Left lung (tissue), 10 donors: Measurements from ENCODE around the gene STK35. TPM values are rescaled to one million over a fixed set of nuclear protein-coding genes. Genes with fewer than 3 reads are reported as not detected.
A peak's percentile ranks its signal among the peaks of the same experiment; 100 is the strongest.

ENCODE experiments used
- ATAC-seq: fragments of 200-7000 bp; cut with Tn5 transposase; one replicate; pipeline ENCODE4 v1.9.1; 2020; ENCODE audit warnings: moderate library complexity
- DNase-seq, 4 donors: peaks; one replicate each; pipeline ENCODE4 v3.0.0-alpha.2; 2013 to 2020
- H3K27ac ChIP-seq, 2 donors: fragments of 200-600 bp; sonication (generic) in 1 of 2; one replicate each; pipeline versions ENCODE4 v1.5.0 to v1.8.0; 2020 to 2021
- H3K27me3 ChIP-seq, 2 donors: fragments of 200-600 bp; sonication (generic) in 1 of 2; one replicate each; pipeline versions ENCODE4 v1.5.0 to v1.8.0; 2020 to 2021
- H3K36me3 ChIP-seq, 2 donors: fragments of 200-600 bp; sonication (generic) in 1 of 2; one replicate each; pipeline versions ENCODE4 v1.5.0 to v1.8.0; 2020 to 2021
- H3K4me1 ChIP-seq, 2 donors: fragments of 200-600 bp; one replicate each; pipeline ENCODE4 v1.8.0; 2021
- H3K4me3 ChIP-seq, 2 donors: fragments of 200-600 bp; sonication (generic) in 1 of 2; one replicate each; pipeline versions ENCODE4 v1.5.0 to v1.8.0; 2020 to 2021; ENCODE audit warnings: mild to moderate bottlenecking in 1 of 2
- H3K9me3 ChIP-seq, 2 donors: fragments of 200-600 bp; sonication (generic) in 1 of 2; one replicate each; pipeline versions ENCODE4 v1.5.0 to v1.8.0; 2020 to 2021
- CTCF ChIP-seq, 2 donors: fragments of 200-600 bp; sonication (generic) in 1 of 2; IDR thresholded peaks; one replicate each; pipeline versions ENCODE4 v1.5.0 to v1.8.0; 2021; ENCODE audit warnings: antibody characterized with exemption in 2 of 2
- intact Hi-C, 2 donors: fragments of 100-400 bp; cut with DNase I; formaldehyde crosslinking; loops; one replicate each; pipeline versions ENCODE4 v1.11.2 to v1.14.2; 2022
- polyA plus RNA-seq, 6 donors: library from polyadenylated mRNA; unstranded; fragments of 120-200 nt; gene quantifications; one replicate each; pipeline ENCODE4 v1.2.1, GENCODE V29; 2013; ENCODE audit not compliant: insufficient read length in 6 of 6
- total RNA-seq, 2 donors: library from RNA; stranded (reverse); fragmentation: NEBNext Ultra II Directional; extraction: Animal tissue kit (Norgen Biotek cat#: 25700); gene quantifications; one replicate each; pipeline ENCODE4 v1.2.1, GENCODE V29; 2021
- donor health status: DM: no; HTN: yes; CAD: no.
- donor health status: DM: no; HTN: no; CAD: no.

STK35 gene
- total and polyA plus RNA-seq, 8 donors = 15.8 to 20.7 (median 17.8) TPM

DNA sequence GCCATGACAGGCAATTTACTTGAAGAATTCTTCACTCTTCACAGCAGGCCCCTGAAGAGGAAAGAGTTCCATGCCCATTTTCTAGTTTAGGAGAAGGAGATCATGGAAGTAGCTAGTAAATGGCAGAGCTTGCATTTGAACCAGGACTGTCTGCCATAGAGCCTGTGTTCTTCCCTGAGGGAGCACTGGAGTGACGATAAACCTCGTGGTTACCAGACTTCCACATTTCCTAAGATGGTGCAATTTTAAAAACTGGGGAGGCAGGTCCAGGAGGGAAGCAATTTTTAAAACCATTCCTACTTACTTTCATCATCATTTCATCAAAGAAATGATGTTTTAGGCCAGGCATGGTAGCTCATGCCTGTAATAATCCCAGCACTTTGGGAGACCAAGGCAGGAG lies 36.8 kb downstream of the STK35 start:
- no peak for DNase-seq
- Histone ChIP-seq H3K36me3 (no peaks in the 10 kb centered on the region), H3K27me3 (no peaks in the 10 kb centered on the region), H3K4me3 (no peak overlapping the region), H3K27ac (no peak overlapping the region), H3K4me1 (peaks cover 8 to 22% of the 10 kb centered on the region in 2 donors), H3K9me3 (no peaks in the 10 kb centered on the region)
- no peak for ATAC-seq
- intact Hi-C loops = no loop called here
- TF ChIP-seq CTCF (IDR thresholded peaks at IDR 0.05) = no peak

- intact Hi-C loops = no loop called here
- Histone ChIP-seq H3K4me3 (no peak overlapping the region), H3K36me3 (peaks cover 0 to 8% of the 10 kb centered on the region in 2 donors), H3K27ac (no peak overlapping the region), H3K27me3 (no peaks in the 10 kb centered on the region), H3K9me3 (no peaks in the 10 kb centered on the region), H3K4me1 (peaks cover 5 to 15% of the 10 kb centered on the region in 2 donors)
- ATAC-seq (no peak), DNase-seq (no peak)
- no peak for TF ChIP-seq CTCF (IDR thresholded peaks at IDR 0.05)
Measured at GRCh38 chr20:2139250-2139649, 37.6 kb downstream of the STK35 start.

GRCh38 chr20:2139736-2140135 lies 38.1 kb downstream of the STK35 start:
- Histone ChIP-seq H3K4me1 (peaks cover 5 to 13% of the 10 kb centered on the region in 2 donors), H3K36me3 (peaks cover 0 to 13% of the 10 kb centered on the region in 2 donors), H3K9me3 (no peaks in the 10 kb centered on the region), H3K4me3 (no peak overlapping the region), H3K27me3 (no peaks in the 10 kb centered on the region), H3K27ac (no peak overlapping the region)
- ATAC-seq = no peak
- TF ChIP-seq CTCF (IDR thresholded peaks at IDR 0.05) = no peak
- DNase-seq = no peak
- intact Hi-C loops = no loop called here

DNA sequence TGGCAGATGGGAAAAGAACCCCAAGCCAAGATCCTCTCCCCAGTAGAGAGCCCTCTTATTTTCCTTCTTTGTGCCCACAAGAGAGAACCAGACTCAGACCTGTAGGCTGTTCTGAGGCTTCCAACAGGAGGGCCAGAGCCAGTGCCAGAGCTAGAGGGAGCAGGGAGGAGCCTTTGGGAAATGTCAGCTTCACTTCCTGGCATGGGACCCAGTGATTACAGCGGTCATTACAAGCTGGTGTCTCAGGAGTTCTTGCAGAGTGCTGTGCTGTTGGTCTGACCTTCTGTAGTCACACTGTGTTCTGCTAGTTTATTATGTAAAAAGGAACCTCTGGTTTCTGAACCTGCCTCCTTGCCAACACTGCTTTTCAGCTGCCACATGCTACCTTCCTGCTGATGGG lies 38.9 kb downstream of the STK35 start:
- H3K4me3 ChIP-seq = no peak overlapping the region
- H3K9me3 ChIP-seq = no peaks in the 10 kb centered on the region
- H3K4me1 ChIP-seq = peaks cover 0 to 9% of the 10 kb centered on the region in 2 donors
- peaks cover 0 to 21% of the 10 kb centered on the region in 2 donors for H3K36me3 ChIP-seq
- intact Hi-C loops = no loop called here
- no peak for TF ChIP-seq CTCF (IDR thresholded peaks at IDR 0.05)
- peak; percentile 45 for ATAC-seq
- H3K27ac ChIP-seq = no peak overlapping the region
- H3K27me3 ChIP-seq = no peaks in the 10 kb centered on the region
- peak in 1 of 4 donors; percentile 56 for DNase-seq

DNA sequence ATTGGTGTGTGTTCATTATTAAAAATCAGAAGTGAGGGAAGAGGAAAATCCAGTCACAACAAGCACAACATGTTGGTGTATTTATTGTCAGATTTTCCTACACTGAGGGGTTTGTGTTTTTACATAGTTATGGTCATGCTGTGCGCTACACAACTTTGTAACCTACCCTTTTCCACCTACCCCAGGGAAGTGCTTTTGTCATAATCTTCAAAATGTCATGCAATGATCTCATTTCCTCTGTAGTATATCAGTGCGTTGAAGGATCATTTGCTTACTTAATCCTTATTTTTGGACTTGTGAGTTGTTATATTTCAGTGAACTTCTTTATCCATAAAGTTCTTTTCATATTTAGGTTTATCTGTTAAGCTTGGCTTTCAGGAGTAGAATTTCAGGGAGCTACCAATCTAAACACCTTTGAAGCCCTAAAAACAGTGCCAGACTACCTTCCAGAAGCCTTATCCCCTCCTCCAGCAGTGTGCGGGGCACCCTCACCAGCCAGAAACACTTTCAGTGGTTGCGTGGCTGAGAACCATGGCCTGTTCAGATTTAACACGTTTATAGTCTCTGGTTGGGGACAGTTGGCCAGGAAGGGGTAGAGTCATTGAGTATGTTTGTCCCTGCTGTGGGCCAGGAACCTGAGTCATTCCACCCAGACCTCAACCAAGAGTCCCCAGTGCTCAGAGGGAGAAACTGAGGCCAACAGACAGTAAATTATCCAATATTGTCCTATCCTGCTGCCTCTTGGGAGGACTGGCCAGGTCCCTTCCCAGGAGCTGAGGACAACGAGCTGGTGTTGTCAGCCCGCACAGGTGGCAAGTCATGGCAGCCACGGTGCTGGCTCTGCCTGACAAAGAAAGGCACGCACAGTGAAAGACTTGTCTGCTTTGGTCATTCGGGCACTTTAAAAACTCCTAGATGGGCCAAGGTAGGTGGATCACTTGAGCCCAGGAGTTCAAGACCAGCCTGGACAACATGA lies 40.3 kb downstream of the STK35 start:
- Histone ChIP-seq H3K4me1 (peaks cover 0 to 9% of the 10 kb centered on the region in 2 donors), H3K36me3 (peaks cover 0 to 32% of the 10 kb centered on the region in 2 donors), H3K27me3 (no peaks in the 10 kb centered on the region), H3K27ac (no peak overlapping the region), H3K4me3 (no peak overlapping the region), H3K9me3 (no peaks in the 10 kb centered on the region)
- intact Hi-C loops = no loop called here
- no peak for TF ChIP-seq CTCF (IDR thresholded peaks at IDR 0.05)
- DNase-seq (no peak), ATAC-seq (no peak)
